ENCODE measurements around the gene KBTBD12.

- TF ChIP-seq EZH2 (IDR thresholded peaks at IDR 0.05; ENCODE audit: insufficient read depth, poor library complexity, severe bottlenecking) (no peak), EZH2phosphoT487 (IDR thresholded peaks at IDR 0.05; ENCODE audit: insufficient read depth, low read depth) (no peak)
Observed at GRCh38 chr3:128006061-128007032, 91.3 kb downstream of the KBTBD12 start.

All from GM23248 (cell line).